Stimulated activated CD8-positive, alpha-beta memory T cell treated with anti-CD3 and anti-CD28 coated beads, Interleukin-12 subunit alpha, Interleukin-12 subunit beta, amount 100 ng/mL, for 24 hours (primary cell): ENCODE measurements around the gene MYL6B.
"Not testable (repeated sequence)": the region's sequence is repeated elsewhere in the genome, so short reads cannot be mapped to it uniquely, and the experiment has no call there.

Source experiments
- DNase-seq: peaks from one replicate; pipeline ENCODE4 v3.0.0-alpha.2; 2020; ENCODE audit errors: extremely low read depth

Gene MYL6B

GRCh38 chr12:56152132-56152755, at the start of gene MYL6B:
Gene MYL6B (plus strand): TSS chr12:56152587. CDS start chr12:56153919, 1,332 bp downstream.
- DNase-seq: peak; percentile 81

GRCh38 chr12:56102683-56103065, 49.7 kb upstream of the MYL6B start:
- no peak for DNase-seq

GRCh38 chr12:56103066-56103711, 49.2 kb upstream of the MYL6B start:
- no peak for DNase-seq

- DNase-seq: no peak
Observed at GRCh38 chr12:56103823-56104108, 48.6 kb upstream of the MYL6B start.

GRCh38 chr12:56104109-56104814, 48.1 kb upstream of the MYL6B start, which contains the start of gene PA2G4:
Gene PA2G4 (plus strand): TSS chr12:56104559. CDS start chr12:56104738, 179 bp downstream.
- peak; percentile 95 for DNase-seq

- no peak for DNase-seq
Observed at GRCh38 chr12:56104815-56105608, 47.4 kb upstream of the MYL6B start.

- DNase-seq: no peak
Observed at GRCh38 chr12:56105609-56105902, 46.8 kb upstream of the MYL6B start.

GRCh38 chr12:56107242-56107641, 45.1 kb upstream of the MYL6B start:
- DNase-seq: no peak

GRCh38 chr12:56110571-56110970, 41.8 kb upstream of the MYL6B start:
- DNase-seq: no peak

GRCh38 chr12:56114084-56114483, 38.3 kb upstream of the MYL6B start:
- DNase-seq: no peak

GRCh38 chr12:56115329-56115728, 37.1 kb upstream of the MYL6B start:
- no peak for DNase-seq

GRCh38 chr12:56116267-56117081, 35.9 kb upstream of the MYL6B start, which contains the start of gene RPL41:
Gene RPL41 (plus strand): TSS chr12:56116633.
- DNase-seq: peak; percentile 81

GRCh38 chr12:56117082-56117706, 35.2 kb upstream of the MYL6B start:
- DNase-seq: not testable (repeated sequence)

GRCh38 chr12:56117778-56118687, 34.4 kb upstream of the MYL6B start, which contains the start of gene ZC3H10:
Gene ZC3H10 (plus strand): TSS chr12:56118266. CDS start chr12:56120563, 2,297 bp downstream.
- DNase-seq: peak; percentile 95

- no peak for DNase-seq
Observed at GRCh38 chr12:56118688-56119357, 33.6 kb upstream of the MYL6B start.

- no peak for DNase-seq
Observed at GRCh38 chr12:56119361-56119796, 33.0 kb upstream of the MYL6B start.

- no peak for DNase-seq
Observed at GRCh38 chr12:56120158-56120846, 32.1 kb upstream of the MYL6B start.

- no peak for DNase-seq
Observed at GRCh38 chr12:56121204-56121870, 31.1 kb upstream of the MYL6B start.
